ENCODE data around the gene SLAMF7.
"Not testable (repeated sequence)": the region's sequence is repeated elsewhere in the genome, so short reads cannot be mapped to it uniquely, and the experiment has no call there.

SLAMF7 gene, protein sequence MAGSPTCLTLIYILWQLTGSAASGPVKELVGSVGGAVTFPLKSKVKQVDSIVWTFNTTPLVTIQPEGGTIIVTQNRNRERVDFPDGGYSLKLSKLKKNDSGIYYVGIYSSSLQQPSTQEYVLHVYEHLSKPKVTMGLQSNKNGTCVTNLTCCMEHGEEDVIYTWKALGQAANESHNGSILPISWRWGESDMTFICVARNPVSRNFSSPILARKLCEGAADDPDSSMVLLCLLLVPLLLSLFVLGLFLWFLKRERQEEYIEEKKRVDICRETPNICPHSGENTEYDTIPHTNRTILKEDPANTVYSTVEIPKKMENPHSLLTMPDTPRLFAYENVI

GRCh38 chr1:160739098-160739511 is at the start of gene SLAMF7:
Gene SLAMF7, plus strand, starts transcription at chr1:160739247. Its CDS starts 55 bp downstream, at chr1:160739302.
- no peak for DNase-seq (ENCODE audit: low read depth in 2 of 2)

GRCh38 chr1:160692390-160692789 is 46.7 kb upstream of the SLAMF7 start:
- not testable (repeated sequence) for DNase-seq (ENCODE audit: low read depth in 2 of 2)

DNA sequence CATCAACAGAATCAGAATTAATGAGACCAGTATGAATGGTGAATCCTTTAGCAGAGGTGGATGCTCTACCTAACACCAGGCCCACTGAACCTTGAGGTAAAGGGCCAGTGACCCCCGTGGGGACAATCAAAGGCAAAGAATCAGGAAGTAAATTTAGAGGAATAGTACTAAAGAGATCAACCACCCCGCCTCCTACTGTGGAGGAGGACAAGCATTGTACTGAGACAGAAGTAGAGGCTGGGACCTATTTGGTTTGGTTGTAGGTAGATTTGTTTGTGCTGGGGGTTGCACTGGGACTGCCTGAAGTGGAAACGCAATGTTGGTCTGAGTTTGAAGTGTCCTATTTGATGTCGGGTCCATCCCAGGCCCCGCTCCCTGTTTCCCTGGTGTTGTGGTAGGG is 36.9 kb upstream of the SLAMF7 start:
- no peak for DNase-seq (ENCODE audit: low read depth in 2 of 2)

DNA sequence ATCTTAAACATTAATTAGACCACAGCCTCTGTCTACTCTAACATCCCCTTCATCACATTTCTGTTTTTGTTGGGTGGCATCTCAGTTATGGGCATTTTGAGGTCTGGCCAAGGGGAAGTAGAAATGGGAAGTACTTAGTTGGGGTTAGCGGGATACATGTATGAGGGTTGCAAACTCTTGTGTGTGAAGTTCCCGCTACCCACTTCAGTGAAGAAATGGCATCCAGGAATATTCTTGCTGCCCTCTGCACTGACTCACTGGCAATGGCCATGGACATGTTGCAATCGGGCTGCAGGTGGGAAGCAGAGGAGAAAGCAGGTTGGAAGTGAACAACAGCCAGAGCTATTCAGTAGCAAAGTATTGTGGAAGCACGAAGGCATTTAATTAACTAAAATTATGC is 34.8 kb upstream of the SLAMF7 start:
- DNase-seq (ENCODE audit: low read depth in 2 of 2), result no peak

DNA sequence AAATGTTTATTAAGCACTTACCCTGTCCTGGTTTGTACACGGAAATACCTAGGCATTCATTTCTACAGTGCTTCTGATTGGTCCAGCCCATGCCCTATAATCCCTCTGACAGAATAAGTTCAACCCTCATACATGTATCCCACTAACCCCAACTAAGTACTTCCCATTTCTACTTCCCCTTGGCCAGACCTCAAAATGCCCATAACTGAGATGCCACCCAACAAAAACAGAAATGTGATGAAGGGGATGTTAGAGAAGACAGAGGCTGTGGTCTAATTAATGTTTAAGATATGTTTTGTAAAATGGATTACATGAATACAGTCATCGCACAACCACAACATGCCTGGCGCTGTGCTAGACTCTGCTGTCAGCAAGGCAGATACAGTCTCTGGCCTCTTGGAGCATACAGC is 33.8 kb upstream of the SLAMF7 start:
- DNase-seq (ENCODE audit: low read depth in 2 of 2), result not testable (repeated sequence)

DNA sequence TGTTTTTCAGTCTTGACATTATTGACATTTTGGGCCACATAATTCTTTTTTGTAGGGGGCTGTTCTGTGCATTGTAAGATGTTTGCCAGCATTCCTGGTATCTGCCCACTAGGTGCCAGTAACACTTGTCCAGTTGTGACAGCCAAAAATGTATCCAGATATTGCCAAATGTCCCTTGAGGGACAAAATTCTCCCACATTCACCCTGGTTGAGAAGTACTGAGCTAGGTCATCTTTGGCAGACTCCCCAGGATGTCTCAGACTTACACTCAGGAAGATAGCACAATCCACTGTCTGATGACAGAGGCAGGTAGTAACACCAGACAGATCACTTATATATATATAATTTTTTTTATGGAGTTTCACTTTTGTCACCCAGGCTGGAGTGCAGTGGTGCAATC is 33.3 kb upstream of the SLAMF7 start:
- no peak for DNase-seq (ENCODE audit: low read depth in 2 of 2)

DNA sequence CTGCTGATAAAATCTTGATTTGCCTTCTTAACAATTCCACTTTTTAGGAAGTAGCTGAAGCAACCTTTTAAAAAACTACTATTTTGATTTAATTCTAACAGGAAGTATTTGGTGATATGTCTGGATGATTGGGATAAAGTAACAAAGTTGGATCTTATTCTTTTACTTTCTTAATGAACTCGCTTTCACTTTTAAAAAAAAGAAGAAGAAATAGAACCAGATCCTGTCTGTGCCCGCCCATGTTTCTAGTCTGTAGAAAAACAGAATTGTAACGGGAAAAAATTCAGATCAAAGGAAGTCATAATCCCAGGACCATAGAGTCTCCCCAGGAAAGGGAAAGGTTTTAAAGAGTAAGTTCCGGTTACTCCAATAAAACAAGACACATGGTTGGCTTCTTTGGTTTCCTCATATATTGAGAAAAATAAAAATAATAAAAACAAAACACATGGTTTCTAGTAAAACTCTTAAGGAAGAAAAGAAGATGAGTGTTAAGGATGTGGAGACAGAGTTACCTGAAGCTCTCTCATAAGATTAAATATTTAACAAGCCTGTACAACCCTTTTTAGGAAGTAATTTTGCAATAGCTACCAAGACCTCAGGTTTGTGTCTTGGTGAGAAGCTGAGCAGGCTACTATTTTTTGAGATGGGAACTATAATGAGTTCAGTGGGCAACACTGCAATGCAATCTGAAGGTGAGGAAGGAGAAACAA is 32.4 kb upstream of the SLAMF7 start:
- DNase-seq (ENCODE audit: low read depth in 2 of 2), result no peak

- DNase-seq (ENCODE audit: low read depth in 2 of 2), result no peak
These were observed 31.6 kb upstream of the SLAMF7 start for GRCh38 chr1:160707236-160708064.

- no peak for DNase-seq (ENCODE audit: low read depth in 2 of 2)
These were observed 30.9 kb upstream of the SLAMF7 start for GRCh38 chr1:160708118-160708517.

DNA sequence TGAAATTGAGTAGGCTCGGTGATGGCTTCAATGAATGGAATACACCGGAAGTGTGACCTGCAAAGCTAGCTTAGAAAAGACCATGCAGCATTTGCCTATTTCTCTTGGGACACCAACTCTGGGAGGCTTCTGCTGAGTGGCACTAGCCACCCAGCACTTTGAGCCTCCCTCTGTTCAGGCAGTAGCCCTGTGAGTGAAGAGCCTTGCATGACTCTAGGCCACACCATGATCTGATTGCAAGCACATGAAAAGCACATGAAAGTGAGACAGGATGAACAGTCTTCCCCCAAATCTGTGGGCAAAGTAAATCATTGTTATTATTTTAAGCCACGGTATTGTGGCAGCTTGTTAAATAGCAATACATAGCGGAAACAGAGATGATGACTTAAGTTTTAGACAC is 30.2 kb upstream of the SLAMF7 start:
- no peak for DNase-seq (ENCODE audit: low read depth in 2 of 2)

GRCh38 chr1:160709715-160710114 is 29.3 kb upstream of the SLAMF7 start:
- DNase-seq (ENCODE audit: low read depth in 2 of 2), result no peak

GRCh38 chr1:160710517-160711252 is 28.4 kb upstream of the SLAMF7 start:
- DNase-seq (ENCODE audit: low read depth in 2 of 2), result no peak

DNA sequence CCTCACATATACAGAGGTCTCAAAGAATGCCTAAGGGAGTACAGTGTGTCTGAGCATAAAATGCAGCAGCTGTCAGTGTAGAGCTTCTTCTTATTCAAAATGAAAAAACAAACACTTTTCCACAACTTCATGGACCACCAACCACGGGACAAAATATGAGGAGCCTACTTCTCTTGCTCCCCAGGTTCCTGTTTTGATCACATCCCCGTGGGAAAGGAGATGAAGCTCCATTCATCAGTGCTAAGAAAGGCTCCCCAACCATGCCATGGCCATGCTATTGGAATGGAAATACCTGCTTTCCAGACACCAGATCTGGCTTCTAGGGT is 27.8 kb upstream of the SLAMF7 start:
- no peak for DNase-seq (ENCODE audit: low read depth in 2 of 2)

DNA sequence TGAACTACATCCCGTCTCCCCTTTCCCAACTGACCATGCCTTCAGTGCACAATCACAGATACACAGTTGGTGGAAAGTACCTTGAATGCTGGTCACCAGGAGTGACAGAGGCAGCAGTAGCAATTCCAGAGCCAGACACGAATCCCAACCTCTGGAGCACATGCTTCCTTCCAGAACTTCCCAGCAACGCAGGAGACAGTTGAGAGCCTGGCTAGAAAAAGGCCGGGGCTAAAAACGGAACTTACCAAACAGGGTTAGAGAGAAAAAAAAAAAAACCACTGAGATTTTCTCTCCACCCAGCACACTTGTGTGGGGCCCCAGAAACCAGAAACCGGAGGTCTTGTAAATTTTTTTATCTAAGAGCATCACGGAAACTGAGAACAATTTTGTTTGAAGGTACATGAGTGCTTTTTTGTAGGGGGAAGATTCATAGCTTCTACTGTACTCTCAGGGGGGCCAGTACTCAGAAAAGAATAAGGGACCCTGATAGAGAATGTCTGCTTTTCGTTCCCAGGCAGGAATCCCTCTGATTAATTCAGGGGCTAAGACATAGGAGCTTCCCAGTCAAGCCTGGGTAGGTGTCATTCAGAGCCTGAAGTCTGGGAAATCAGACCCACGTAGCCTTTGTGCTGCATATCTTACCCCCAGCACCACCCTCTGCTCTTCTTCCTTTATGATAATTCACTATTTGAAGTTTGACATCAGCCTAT is 27.3 kb upstream of the SLAMF7 start, which contains the start of gene CD48:
CD48 (minus strand) TSS at position 221 of the 710 bp plus-strand sequence; CDS start at position 162, 59 bp downstream.
- DNase-seq (ENCODE audit: low read depth in 2 of 2), result no peak

DNA sequence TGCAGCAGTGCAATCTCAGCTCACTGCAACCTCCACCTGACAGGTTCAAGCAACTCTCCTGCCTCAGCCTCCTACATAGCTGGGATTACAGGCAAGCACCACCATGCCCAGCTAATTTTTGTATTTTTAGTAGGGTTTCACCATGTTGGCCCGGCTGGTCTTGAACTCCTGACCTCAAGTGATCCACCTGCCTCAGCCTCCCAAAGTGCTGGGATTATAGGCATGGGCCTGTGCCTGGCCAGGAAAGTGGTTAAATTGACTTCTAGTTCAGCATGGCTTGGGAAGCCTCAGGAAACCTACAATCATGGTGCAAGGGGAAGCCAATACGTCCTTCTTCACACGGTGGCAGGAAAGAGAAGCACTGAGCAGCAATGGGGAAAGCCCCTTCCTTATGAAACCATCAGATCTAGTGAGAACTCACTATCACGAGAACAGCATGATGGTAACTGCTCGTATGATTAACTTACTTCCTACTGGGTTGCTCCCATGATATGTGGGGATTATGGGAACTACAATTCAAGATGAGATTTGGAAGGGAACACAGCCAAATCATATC is 26.4 kb upstream of the SLAMF7 start:
- DNase-seq (ENCODE audit: low read depth in 2 of 2), result not testable (repeated sequence)

- DNase-seq (ENCODE audit: low read depth in 2 of 2), result no peak
These were observed 25.9 kb upstream of the SLAMF7 start for GRCh38 chr1:160713161-160713560.

GRCh38 chr1:160714034-160714648 is 24.9 kb upstream of the SLAMF7 start:
- DNase-seq (ENCODE audit: low read depth in 2 of 2), result not testable (repeated sequence)

DNA sequence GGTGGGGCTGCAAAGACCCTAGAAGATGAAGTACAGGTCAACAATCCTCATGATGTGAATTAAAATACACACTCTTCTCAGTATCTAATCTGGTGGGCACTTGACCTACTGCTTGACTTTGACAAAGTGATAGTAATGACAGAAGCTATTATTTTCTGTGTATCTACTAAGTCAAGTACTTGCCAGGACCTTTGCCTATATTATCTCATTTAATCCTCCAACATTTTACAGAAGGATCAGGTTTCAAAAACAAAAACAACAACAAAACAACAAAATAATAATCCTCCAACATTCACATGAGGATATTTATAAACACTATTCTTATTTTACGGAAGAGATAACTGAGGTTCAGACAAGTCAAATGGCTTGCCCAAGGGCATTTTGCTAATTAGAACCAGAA is 23.0 kb upstream of the SLAMF7 start:
- no peak for DNase-seq (ENCODE audit: low read depth in 2 of 2)

- DNase-seq (ENCODE audit: low read depth in 2 of 2), result no peak
These were observed 21.7 kb upstream of the SLAMF7 start for GRCh38 chr1:160717306-160717705.

- DNase-seq (ENCODE audit: low read depth in 2 of 2), result no peak
These were observed 20.8 kb upstream of the SLAMF7 start for GRCh38 chr1:160718210-160718609.

Measured in activated CD4-positive, alpha-beta T cell treated with anti-CD3 and anti-CD28 coated beads for 24 hours (primary cell).